Stimulated activated CD8-positive, alpha-beta memory T cell treated with anti-CD3 and anti-CD28 coated beads, Interleukin-7, amount 100 ng/mL, for 4 hours (primary cell): ENCODE results near the gene KRTAP5-1.

Experiments
- DNase-seq, 2 donors: peaks; one replicate each; pipeline ENCODE4 v3.0.0-alpha.2; 2020; ENCODE audit warnings: low read depth in 2 of 2

Gene KRTAP5-1

GRCh38 chr11:1572197-1573076 lies 12.6 kb downstream of the KRTAP5-1 start, which contains the start of gene DUSP8:
DUSP8 (minus strand) TSS chr11:1572271; CDS start chr11:1565826, 6,445 bp downstream.
- peak; percentile 87 to 92 for DNase-seq

DNA sequence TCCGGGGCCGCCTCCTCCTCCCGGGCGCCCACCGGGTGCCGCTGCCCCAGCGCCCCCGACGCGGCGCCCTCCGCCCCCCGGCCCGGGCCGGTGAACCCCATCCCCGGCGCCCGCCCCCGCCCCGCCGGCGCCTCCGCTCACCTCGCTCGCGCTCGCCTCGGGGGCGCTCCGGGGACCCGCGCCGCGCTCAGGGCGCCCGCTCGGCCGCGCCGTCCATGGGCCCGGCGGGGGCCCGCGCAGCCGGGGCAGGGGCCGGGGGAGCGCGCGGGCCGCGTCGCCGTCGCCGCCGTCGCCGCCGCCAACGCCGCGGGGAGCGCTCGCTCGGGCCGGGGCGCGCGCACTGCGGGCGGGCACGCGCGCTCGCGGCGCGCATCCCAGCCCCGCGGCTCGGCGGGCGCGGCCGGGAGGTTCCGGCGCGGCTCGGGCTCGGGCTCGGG lies 13.3 kb downstream of the KRTAP5-1 start:
- no peak for DNase-seq

DNA sequence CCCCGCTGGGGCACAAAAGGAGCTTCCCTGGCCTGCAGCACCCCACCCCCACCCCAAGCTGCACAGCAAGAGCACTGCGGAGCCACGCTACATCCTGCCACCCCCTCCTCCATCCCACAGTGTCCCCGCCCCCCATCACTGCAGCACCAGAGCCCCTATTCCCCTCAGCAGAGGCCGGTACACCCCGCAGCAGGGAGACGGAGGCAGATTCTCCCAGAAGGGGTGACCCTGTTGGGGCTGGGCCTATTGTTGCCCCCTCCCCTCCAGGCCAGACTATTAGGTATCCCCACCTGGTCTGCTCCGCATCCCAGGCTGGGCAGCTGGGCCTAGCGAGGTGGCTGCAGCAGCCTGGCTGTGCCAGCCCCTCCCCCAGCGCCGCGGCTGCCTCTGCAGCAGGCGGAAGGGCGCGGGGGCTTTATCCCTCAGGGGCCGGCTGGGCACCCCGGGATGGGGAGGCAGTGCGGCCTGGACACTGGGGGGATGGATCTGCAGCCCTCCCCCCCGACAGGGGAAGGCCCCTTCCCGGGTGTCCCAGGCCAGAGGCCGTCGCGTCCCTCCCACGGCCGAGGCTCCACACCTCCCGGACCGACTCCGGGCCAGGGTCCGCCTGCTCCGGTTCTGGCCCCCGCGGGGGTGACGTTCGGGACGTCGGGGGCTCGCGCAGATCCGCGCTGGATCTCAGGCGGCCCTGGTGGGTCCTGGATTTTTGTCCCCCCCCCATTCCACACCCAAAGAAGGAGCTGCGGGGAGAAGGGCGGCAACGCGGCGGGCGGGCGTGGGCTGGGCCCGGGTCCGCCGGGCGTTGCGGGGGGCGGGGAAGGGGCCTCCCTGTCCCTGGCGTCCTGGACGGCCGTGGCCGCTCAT lies 14.0 kb downstream of the KRTAP5-1 start:
- DNase-seq = peak in 1 of 2 donors; percentile 39

- no peak for DNase-seq
These were observed 14.6 kb downstream of the KRTAP5-1 start for GRCh38 chr11:1570531-1570895.

DNA sequence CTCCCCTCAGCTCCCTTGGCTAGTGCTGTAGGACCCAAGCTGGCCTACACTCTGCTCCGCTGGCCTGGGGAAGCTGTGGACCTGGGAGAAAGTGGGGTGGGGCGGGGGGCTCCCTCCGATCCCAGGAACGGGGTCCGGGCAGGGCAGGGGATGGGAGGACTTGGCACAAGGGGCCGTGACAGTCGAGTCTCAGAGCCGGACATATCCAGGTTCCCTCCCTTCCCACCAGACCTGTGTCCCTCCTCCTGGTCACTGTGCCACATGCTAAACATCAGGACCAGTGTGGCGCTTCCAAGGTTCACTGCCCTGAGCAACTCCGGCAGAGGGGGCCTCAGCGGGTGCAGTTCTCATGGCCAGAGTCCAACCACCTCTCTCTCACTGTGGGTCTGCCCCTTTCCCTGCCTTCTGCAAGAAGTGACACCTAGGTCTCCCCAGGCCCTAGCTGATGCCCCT lies 15.1 kb downstream of the KRTAP5-1 start:
- DNase-seq = no peak

GRCh38 chr11:1569251-1569780 lies 15.8 kb downstream of the KRTAP5-1 start:
- no peak for DNase-seq

GRCh38 chr11:1568441-1568911 lies 16.6 kb downstream of the KRTAP5-1 start:
- DNase-seq = peak in 1 of 2 donors; percentile 53

- DNase-seq = no peak
These were observed 17.4 kb downstream of the KRTAP5-1 start for GRCh38 chr11:1567721-1568100.

- DNase-seq = no peak
These were observed 17.9 kb downstream of the KRTAP5-1 start for GRCh38 chr11:1567052-1567720.

- no peak for DNase-seq
These were observed 18.6 kb downstream of the KRTAP5-1 start for GRCh38 chr11:1566381-1567051.

DNA sequence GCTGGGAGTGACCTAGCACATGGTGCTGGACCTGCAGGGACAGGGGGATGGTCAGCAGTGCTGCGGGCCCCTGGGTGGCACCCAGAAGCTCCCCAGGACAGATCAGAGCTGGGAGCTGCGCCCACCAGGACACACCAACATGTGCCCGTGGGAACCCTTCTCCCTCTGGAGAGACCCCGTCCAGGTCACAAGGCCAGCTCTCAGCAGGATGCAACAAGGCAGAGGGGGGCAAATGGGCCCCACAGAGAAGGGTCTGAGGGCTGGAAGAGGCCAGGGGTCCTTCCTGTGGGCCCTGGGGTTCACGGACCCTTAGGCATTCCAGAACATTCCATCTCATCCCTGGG lies 19.2 kb downstream of the KRTAP5-1 start:
- DNase-seq = no peak

DNA sequence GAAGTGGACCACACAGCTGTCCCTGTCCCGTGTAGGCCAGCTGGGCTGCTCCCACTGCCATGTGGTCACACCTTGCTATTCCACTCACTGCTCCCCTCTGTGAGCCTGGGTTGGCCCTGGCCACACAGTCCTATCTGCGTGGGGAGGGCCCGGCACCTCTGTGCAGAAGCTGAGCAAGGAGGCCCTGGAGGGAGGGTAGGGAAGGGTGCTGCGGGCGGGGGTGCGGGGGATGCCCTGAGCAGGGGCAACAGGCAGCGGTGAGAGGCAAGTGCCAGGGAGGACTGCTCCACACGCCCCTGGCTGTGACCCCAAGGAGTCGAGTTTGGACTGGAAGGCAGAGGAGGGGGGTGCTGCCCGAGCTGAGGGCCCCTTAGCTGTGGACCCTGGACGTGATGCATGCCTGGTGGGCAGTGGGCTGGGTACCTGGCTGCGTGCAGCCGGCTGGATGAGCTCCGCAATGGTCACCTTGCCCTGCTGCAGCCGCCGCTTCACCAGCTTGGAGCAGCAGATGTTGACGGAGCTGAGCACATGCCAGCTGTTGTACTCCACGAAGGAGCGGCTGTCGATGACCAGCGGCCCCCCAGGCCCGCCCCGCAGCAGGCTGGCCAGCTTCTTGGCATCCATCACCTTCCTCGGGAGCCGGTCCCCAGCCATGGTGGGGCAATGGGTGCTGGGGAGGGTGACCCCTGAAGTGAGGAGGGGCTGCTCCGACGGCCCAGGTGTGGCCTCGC lies 19.7 kb downstream of the KRTAP5-1 start:
- DNase-seq = no peak

DNA sequence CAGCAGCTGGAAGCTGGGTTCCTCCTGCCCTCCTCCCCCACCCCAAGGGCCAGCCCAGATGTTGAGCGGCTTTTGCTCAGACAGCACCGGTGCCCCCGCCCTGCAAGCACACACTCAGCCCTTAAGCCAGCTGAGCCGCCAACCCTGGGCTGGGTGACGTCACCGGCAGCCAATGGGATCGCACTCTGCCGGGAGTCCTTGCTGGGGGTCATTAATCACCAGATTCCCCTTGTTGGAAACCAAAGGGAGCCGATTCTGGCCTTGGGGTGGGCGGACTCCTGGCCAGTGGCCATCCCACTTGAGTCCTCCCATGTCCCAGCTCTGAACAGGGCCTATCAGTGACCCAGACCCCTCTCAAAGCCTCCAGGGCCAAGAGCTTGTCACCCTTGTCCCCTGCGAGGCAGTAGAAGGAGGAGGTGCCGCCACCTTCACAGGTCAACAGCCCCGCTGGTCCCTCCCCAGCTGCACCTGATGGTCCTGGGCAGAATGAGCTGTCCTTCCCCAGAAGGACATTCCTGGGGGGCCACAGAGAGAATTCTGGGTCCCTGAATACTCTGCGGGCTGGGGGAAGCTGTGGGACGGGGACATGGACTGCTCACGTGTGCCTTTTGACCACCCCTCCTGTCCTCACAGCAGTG lies 20.4 kb downstream of the KRTAP5-1 start:
- no peak for DNase-seq

DNA sequence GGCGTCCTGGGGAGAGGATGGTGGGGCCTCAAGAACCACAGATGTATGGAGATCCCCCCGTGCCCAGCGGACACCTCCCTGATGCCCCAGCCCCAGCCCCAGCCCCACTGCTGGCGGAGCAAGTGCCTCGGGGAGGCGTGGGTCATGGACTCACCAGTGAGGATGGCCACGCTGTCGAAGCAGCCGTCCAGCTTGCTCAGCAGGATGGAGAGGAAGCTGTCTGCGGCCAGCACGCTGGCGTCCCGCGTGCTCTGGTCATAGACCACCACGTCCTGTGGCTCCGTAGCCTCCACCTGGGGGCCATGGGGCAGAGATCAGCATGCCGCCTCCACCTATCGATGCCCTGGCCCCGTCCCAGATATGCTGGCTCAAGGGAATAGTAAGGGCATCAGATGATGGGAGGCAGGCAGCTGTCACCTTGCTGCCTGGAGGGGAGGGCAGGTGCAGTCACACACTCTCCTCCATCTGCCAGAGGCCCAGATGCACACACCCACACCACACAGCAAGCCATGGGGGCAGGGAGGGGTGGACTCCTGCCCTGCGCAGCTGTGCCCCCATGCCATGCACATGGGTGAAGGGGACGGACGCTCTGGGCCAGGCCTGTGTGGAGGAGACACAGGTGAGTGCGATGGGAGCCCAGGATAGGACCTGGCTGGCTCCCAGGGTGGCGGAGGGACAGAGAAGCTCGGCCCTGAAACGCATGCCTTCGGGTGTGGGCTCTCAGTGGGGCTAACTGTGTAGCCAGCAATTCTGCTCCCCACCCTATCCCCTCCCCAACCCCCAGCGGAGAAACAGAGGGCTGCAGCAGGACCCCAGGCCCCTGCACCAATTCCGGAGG lies 21.2 kb downstream of the KRTAP5-1 start:
- DNase-seq = no peak

DNA sequence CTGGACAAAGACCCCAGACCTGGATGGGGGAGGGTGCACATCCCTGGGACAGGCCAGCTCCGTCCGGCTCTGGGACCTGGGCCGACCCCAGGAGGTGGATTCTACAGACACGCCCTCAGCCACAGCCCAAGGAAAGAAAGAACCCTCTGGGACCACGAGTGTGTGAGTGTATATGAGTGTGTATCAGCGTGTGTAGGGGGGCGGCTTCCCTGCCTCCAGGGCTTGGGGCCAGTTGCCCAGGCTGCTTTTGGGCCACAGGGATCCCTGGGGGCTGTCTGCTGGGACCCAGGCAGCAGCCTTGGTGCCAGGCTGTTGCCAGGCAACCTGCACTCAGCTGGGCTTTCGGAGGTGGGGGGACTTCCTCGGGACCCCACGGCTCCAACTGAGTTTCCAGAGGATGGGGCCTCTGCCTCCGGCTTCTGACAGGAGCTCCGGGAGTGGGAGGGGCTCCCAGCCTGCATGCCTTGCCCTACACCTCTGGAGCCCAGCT lies 21.9 kb downstream of the KRTAP5-1 start:
- DNase-seq = no peak

- DNase-seq = no peak
These were observed 22.5 kb downstream of the KRTAP5-1 start for GRCh38 chr11:1562469-1563148.

DNA sequence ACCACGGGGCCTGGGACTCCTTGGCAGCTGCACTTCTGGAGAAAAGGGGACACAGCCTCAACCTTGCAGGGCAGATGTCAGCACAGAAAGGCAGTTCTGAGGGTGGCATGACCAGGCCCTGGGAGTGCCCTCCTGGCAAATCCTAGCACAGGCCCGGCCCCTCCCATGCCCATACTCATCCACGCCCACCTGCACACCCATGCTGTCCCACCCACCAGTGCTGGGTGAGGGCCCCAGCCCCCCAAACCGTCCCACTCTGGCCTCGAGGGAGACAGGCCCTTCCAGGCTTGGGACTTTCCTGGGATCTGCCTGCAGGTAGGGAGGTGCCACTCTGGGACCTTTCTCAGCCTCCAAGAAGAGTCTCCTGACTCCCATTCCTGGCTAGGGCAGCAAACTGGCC lies 23.1 kb downstream of the KRTAP5-1 start:
- DNase-seq = no peak

GRCh38 chr11:1561266-1561665 lies 23.8 kb downstream of the KRTAP5-1 start:
- DNase-seq = no peak
